Measurements from ENCODE around the gene NFYC.

DNA sequence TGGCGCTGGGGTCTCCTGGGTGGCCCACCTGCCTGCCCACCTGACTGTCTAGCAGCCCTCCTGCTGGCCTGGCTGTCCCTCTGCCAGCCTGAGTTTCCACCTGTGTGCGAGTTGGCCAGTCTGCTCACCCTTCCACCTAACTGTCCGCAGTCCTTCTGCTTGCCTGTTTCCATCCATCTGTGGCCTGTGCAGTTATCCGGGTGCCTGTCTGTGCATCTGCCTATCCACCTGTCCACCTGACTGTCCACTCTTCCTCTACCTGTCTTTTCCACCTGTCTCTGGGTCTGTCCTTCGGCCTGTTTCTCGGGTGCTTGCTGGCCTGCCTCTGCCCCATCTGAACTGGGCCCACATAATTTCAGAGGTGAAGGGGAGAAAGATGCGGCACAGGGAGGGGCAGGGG lies 93.9 kb downstream of the NFYC start:
- TF ChIP-seq EP300 (IDR thresholded peaks at IDR 0.05): no peak
- TF ChIP-seq, protein P1, sequence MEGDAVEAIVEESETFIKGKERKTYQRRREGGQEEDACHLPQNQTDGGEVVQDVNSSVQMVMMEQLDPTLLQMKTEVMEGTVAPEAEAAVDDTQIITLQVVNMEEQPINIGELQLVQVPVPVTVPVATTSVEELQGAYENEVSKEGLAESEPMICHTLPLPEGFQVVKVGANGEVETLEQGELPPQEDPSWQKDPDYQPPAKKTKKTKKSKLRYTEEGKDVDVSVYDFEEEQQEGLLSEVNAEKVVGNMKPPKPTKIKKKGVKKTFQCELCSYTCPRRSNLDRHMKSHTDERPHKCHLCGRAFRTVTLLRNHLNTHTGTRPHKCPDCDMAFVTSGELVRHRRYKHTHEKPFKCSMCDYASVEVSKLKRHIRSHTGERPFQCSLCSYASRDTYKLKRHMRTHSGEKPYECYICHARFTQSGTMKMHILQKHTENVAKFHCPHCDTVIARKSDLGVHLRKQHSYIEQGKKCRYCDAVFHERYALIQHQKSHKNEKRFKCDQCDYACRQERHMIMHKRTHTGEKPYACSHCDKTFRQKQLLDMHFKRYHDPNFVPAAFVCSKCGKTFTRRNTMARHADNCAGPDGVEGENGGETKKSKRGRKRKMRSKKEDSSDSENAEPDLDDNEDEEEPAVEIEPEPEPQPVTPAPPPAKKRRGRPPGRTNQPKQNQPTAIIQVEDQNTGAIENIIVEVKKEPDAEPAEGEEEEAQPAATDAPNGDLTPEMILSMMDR (IDR thresholded peaks at IDR 0.05): no peak
- no peak for TF ChIP-seq POLR2A (IDR thresholded peaks at IDR 0.05)
